ENCODE results near the gene RNASE13.
"Not testable (repeated sequence)": the region's sequence is repeated elsewhere in the genome, so short reads cannot be mapped to it uniquely, and the experiment has no call there.

RNASE13 gene

GRCh38 chr14:20998674-20999366 is 35.8 kb downstream of the RNASE13 start, which contains the start of gene SLC39A2:
Gene SLC39A2, plus strand, starts transcription at chr14:20999293. Its CDS starts 154 bp downstream, at chr14:20999447.
- FAIRE-seq (no peak), DNase-seq (ENCODE audit: extremely low spot score, insufficient read length, low read depth) (no peak)

DNA sequence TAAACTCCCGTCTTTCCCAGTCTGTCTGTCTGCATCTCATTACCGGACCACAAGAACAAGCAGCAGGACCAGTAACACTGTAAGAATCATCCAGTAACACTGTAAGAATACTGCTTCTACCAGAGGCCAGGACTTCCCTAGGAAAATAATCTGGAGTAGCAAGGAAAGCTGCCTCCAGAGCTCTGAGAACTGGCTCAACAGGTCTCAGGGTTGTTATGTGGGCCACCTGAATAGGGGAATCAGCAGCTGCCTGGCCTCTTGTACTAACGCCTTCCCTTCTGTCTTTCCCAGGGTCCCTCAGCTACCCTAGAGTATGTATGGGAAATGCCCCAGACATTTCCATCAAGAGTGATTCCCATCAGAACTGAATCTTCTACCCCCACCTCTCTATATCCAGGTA is 36.5 kb downstream of the RNASE13 start:
- DNase-seq (ENCODE audit: extremely low spot score, insufficient read length, low read depth) (no peak), FAIRE-seq (no peak)

- DNase-seq (ENCODE audit: extremely low spot score, insufficient read length, low read depth), result no peak
- no peak for FAIRE-seq
These were observed 37.0 kb downstream of the RNASE13 start for GRCh38 chr14:20997564-20997963.

DNA sequence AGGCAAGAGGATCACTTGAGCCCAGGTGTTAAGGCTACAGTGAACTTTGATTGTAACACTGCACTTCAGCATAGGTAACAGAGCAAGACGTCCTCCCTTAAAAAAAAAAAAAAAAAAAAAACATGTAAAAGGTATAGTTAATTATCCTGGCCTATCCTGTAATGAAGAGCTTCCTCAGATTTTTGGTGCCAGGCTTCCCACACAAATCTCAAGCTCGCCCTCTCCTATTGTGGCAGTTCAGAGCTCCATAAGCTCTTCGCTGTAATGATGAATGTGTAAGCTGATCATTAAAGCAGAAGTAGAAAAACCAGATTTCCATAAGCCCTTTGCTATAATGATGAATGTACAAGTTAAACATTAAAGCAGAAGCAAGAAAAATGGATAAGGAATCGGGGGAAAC is 37.5 kb downstream of the RNASE13 start:
- DNase-seq (ENCODE audit: extremely low spot score, insufficient read length, low read depth), result no peak
- no peak for FAIRE-seq

DNA sequence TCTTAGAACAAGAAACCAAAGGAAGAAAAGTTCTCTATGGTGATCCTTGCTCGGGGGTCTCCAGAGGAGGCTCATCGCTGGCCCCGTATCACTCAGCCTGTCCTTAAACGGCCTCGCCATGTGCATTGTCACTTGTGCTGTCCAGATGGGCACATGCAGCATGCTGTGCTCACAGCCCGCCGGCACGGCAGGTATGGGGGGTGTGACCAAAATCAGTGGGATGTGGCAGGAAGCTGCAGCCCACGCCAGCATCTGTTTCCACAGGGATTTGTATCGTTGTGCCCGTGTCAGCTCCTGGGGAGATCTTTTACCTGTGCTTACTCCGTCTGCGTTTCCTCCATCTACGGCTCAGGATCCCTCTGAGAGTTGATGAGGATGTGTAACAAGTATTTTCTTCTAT is 38.1 kb downstream of the RNASE13 start:
- no peak for DNase-seq (ENCODE audit: extremely low spot score, insufficient read length, low read depth)
- no peak for FAIRE-seq

- DNase-seq (ENCODE audit: extremely low spot score, insufficient read length, low read depth) (peak; percentile 81), FAIRE-seq (peak; percentile 95)
These were observed 44.6 kb downstream of the RNASE13 start, which contains the start of gene METTL17 for GRCh38 chr14:20989787-20990600. Gene METTL17, plus strand, starts transcription at chr14:20989980. Its CDS starts 23 bp downstream, at chr14:20990003.

- FAIRE-seq, result no peak
- no peak for DNase-seq (ENCODE audit: extremely low spot score, insufficient read length, low read depth)
These were observed 45.2 kb downstream of the RNASE13 start for GRCh38 chr14:20989471-20989786.

DNA sequence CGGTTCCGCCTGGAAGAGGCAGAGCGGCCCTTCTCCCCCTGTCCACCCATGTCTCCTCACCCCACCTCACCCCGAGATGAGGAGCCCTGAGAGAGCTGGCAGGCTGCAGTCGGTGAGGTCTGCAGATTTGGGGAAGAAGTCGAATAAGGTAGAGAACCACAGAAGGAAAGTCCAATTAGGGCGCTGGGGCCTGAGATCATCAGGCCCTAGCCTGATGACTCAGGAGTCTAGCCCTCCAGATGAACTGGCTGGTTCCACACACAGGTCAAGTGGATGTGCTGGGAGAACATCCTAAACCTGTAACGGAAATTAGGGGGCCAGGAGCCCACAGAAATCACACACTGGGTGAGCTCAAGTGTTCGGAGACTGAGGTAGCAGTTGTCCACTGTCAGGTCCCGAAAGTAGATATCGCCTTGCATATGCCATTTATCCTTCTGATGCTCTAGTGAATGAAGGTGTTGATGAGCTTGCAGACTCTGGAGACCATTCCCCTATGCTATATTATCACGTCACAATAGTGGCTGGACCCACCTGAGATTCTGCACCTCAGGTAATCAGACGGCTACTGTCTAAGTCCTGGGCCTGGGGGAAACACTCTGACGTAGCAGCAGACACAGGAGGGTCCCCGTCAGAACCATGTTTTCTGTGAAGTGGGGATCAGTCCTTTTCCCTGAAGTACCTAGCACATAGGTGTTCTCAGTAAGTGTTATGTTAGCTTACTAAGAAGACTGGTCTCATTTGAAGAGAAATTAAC is 45.7 kb downstream of the RNASE13 start:
- FAIRE-seq, result no peak
- DNase-seq (ENCODE audit: extremely low spot score, insufficient read length, low read depth), result no peak

- FAIRE-seq (no peak), DNase-seq (ENCODE audit: extremely low spot score, insufficient read length, low read depth) (no peak)
These were observed 47.8 kb downstream of the RNASE13 start for GRCh38 chr14:20986811-20987210.

- FAIRE-seq; DNase-seq (ENCODE audit: extremely low spot score, insufficient read length, low read depth): not testable (repeated sequence)
These were observed 49.0 kb downstream of the RNASE13 start for GRCh38 chr14:20985650-20986049.
